ENCODE data around the gene HOXB5. TPM values are rescaled to one million over a fixed set of nuclear protein-coding genes. Genes with fewer than 3 reads are reported as not detected.
A peak's percentile ranks its signal among the peaks of the same experiment; 100 is the strongest.

HOXB5 gene
- total RNA-seq, 1 experiment from 2014 or later, result not detected

DNA sequence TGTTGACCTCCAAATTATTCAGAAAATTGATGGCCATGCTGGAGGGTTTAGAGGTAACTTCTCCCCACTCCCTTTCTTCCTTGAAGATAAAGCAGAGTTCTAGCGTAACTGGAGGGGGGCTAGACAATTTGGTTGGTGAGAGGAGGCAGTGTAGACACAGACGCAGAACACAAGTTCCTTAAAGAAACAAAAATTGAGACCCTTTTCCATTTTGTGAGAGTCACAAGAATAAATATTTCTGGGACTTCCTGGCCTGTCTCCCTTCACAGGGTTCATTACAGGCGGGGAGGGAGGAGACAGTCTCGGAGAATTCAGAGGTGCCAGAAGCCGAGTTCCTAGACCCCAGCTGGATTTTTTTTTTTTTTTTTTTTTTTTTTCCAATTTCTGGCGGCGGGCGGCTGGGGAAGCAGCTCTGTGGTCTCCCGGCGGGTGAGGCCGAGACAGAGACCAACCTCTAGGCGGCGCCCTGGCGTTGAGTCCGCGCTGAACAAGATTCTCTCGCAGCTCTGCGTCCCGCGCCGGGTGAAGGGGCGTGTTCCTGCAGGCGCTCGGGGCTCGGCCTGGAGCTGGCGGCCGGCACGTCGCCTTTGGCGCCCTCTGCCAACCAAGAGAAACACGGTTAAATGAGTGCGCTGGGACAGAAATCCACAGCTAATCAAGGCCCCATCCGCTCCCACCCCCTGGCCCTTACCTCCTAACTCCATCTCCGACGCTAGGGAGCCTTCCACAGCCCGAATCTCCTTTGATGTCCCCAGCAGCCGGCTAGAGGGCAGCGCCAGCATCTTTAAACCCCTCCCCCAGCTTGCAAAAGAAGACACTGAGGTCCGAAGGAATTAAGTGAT, 42.8 kb upstream of the HOXB5 start:
- Histone ChIP-seq H3K9ac (ENCODE audit: extremely low read depth, insufficient read length, low read length) (no peak overlapping the region), H2BK20ac (ENCODE audit: low read depth, low read length, poor library complexity, severe bottlenecking) (no peak overlapping the region), H3K4me1 (ENCODE audit: insufficient read depth, low read length) (no peaks in the 10 kb centered on the region; the same call in 1 of the 2 replicates), H2AK5ac (ENCODE audit: insufficient read length, low read length) (no peak overlapping the region), H3K23me2 (ENCODE audit: insufficient read length, low read depth, low read length, poor library complexity, severe bottlenecking) (no peaks in the 10 kb centered on the region), H3K9me3 (ENCODE audit: control insufficient read depth, low read depth, low read length) (no peaks in the 10 kb centered on the region), H3K79me1 (ENCODE audit: insufficient read depth, low read depth, low read length, poor library complexity, severe bottlenecking) (no peaks in the 10 kb centered on the region), H2BK15ac (ENCODE audit: low read depth, low read length) (no peak overlapping the region), H2BK12ac (ENCODE audit: insufficient read length, low read depth, low read length) (no peak overlapping the region), H3K18ac (ENCODE audit: insufficient read length, low read depth, low read length) (no peak overlapping the region), H3K27ac (ENCODE audit: insufficient read length, low read depth, low read length) (no peak overlapping the region), H2AFZ (ENCODE audit: low read length) (no peak overlapping the region), H3K27me3 (ENCODE audit: insufficient read depth, low read length) (peaks cover 97% of the 10 kb centered on the region), H4K8ac (replicated peaks; ENCODE audit: insufficient read length, low read depth, low read length) (no peak overlapping the region), H4K91ac (ENCODE audit: insufficient read length, low read depth, low read length) (no peak overlapping the region), H4K5ac (ENCODE audit: insufficient read length, low read depth, low read length) (no peak overlapping the region), H3K14ac (ENCODE audit: insufficient read depth, low read length) (no peak overlapping the region), H3K4me2 (ENCODE audit: insufficient read depth, insufficient read length, low read length) (no peak overlapping the region), H2BK5ac (ENCODE audit: insufficient read length, low read length) (no peak overlapping the region), H3T11ph (ENCODE audit: low read length) (no peak overlapping the region), H4K20me1 (ENCODE audit: control insufficient read depth, insufficient read depth, insufficient read length) (no peaks in the 10 kb centered on the region), H3K79me2 (ENCODE audit: insufficient read depth, low read length) (no peaks in the 10 kb centered on the region; the same call in 1 of the 2 replicates), H3K56ac (ENCODE audit: insufficient read length, low read depth, low read length) (no peak overlapping the region), H2BK120ac (ENCODE audit: low read depth, low read length, poor library complexity, severe bottlenecking) (no peak overlapping the region), H3K23ac (ENCODE audit: insufficient read length, low read depth, low read length) (no peak overlapping the region), H3K4ac (ENCODE audit: low read depth, low read length) (no peak overlapping the region)
- no CpG with 5 or more reads among the region's 39 CpGs for WGBS (ENCODE audit: extremely low coverage, insufficient read length, low lambda C conversion rate)
- Mint-ChIP-seq H3K4me1 (peaks cover 3 to 10% of the 10 kb centered on the region in 2 experiments; a peak in 3 of 4 replicates), H3K27me3 (ENCODE audit: low read depth) (peaks cover 100% of the 10 kb centered on the region), H3K27ac (no peak overlapping the region), H3K9me3 (peaks cover 4 to 11% of the 10 kb centered on the region in 2 experiments; a peak in 4 of 5 replicates), H3K36me3 (ENCODE audit: insufficient read depth in 1 of 3, low read depth in 3 of 3) (peaks cover 0 to 1% (median 0%) of the 10 kb centered on the region in 3 experiments; a peak in 2 of 7 replicates), H3K4me3 (no peak overlapping the region)
- TF ChIP-seq, protein P1, sequence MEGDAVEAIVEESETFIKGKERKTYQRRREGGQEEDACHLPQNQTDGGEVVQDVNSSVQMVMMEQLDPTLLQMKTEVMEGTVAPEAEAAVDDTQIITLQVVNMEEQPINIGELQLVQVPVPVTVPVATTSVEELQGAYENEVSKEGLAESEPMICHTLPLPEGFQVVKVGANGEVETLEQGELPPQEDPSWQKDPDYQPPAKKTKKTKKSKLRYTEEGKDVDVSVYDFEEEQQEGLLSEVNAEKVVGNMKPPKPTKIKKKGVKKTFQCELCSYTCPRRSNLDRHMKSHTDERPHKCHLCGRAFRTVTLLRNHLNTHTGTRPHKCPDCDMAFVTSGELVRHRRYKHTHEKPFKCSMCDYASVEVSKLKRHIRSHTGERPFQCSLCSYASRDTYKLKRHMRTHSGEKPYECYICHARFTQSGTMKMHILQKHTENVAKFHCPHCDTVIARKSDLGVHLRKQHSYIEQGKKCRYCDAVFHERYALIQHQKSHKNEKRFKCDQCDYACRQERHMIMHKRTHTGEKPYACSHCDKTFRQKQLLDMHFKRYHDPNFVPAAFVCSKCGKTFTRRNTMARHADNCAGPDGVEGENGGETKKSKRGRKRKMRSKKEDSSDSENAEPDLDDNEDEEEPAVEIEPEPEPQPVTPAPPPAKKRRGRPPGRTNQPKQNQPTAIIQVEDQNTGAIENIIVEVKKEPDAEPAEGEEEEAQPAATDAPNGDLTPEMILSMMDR (conservative IDR thresholded peaks at IDR 0.05), result peak; percentile 77
- DNase-seq, result peak; percentile 99
